Fibroblast of pulmonary artery (primary cell): Measurements from ENCODE around the gene NOP9.
A peak's percentile ranks its signal among the peaks of the same experiment; 100 is the strongest.

Experiments
- DNase-seq: peaks from one replicate; pipeline ENCODE4 v3.0.0-alpha.2; 2010; ENCODE audit warnings: low read depth
- H3K4me3 ChIP-seq: replicated peaks from 2 replicates; pipeline ENCODE4 v1.5.1; 2011; ENCODE audit warnings: low read depth, mild to moderate bottlenecking, control low read depth, low read length, moderate library complexity
- TF ChIP-seq, protein P1 (sequence below): IDR thresholded peaks from 2 replicates; pipeline ENCODE4 v1.5.1; 2011; ENCODE audit warnings: mild to moderate bottlenecking, control low read depth, low read length, inconsistent platforms; ENCODE audit errors: missing control alignments

The NOP9 gene

DNA sequence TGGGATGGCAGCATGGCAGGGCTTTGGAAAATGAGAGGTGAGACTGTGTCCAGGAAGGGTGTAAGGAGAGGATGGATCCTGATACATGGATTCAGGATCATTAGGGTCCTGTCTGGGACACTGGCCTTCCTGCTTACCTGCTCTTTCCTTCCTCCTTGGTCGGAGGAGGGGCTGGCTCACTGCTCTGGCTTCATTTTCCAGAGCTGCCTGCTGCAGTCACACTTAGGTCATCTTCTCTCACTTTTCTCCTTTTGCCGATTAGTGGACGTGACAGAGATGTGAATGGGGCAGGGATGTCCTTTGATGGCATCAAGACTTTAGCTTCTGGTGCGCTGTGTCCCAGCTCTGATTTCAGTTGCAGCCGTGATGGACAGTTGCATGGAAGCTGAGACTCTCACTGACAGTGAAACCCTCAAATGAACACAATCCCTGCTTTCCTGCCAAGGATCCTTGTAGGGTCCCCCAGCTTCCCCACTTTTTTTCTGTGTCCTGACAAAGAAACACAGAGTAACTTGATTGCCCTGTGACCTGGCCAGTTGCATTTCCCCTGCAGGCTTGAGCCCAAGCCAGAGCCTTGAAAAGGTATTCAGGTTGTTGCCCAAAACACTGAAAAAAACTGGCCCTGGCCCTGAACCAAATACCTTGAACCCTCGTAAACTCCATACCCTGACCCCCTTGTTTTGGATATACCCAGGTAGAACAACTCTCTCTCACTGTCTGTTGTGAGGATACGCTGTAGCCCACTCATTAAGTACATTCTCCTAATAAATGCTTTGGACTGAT, 8.9 kb downstream of the NOP9 start:
- TF ChIP-seq, protein P1, sequence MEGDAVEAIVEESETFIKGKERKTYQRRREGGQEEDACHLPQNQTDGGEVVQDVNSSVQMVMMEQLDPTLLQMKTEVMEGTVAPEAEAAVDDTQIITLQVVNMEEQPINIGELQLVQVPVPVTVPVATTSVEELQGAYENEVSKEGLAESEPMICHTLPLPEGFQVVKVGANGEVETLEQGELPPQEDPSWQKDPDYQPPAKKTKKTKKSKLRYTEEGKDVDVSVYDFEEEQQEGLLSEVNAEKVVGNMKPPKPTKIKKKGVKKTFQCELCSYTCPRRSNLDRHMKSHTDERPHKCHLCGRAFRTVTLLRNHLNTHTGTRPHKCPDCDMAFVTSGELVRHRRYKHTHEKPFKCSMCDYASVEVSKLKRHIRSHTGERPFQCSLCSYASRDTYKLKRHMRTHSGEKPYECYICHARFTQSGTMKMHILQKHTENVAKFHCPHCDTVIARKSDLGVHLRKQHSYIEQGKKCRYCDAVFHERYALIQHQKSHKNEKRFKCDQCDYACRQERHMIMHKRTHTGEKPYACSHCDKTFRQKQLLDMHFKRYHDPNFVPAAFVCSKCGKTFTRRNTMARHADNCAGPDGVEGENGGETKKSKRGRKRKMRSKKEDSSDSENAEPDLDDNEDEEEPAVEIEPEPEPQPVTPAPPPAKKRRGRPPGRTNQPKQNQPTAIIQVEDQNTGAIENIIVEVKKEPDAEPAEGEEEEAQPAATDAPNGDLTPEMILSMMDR = no peak
- no peak overlapping the region for H3K4me3 ChIP-seq
- no peak for DNase-seq

DNA sequence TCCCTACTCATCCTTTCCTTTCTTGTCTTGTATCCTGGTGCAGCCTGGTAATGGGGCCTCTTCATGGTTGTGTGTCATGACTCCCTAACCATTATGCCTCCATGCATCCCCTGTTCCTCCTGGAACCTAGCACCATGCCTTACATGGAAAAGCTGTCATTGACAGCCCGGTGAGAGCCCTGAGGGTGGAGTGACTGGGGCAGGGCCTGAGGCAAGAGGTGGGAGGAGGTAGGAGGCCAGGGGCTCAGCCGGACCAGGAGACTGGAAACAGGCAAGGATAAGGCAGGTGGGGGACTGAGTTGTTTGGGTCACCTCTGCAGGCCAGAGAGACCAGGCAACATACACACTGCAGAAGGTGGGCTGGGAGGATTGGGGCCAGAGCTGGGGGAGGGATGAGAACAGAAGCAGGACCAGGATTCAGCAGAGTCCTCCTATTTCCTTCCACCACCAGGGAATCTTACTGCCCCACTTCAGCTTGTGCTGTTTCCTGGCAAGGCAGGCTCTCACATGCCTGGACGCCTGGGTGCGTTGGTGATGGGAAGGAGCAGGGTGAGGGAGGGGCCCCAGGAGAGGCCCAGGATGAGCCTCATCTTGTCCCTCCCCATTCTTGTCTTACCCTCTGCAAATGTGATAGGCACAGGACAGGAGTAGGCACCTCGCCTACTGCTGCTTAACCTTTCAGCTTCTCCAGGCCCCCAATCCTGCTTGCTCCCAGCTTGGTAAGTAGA, 10.1 kb downstream of the NOP9 start, which contains the start of gene LTB4R2:
TSS of gene LTB4R2 (plus strand) at position 603 of the 727 bp plus-strand sequence. CDS start 525 bp downstream, outside the sequence.
- TF ChIP-seq, protein P1 = no peak
- no peak within 1 kb of the TSS for H3K4me3 ChIP-seq
- no peak for DNase-seq

DNA sequence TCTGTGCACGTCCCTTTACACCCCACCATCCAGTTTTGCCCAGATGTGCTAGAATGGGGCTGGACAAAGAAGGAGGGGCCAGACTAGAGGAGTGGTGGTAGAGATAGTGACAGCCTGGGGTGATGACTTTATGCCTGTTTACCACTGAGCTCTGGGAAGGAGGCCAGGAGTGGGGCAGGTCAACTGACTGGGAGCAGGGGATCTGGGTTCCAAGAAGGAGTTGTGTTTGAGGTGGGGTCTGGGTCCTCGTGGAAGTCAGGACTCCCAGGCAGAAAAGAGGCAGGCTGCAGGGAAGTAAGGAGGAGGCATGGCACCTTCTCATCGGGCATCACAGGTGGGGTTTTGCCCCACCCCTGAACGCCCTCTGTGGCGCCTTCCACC, 10.6 kb downstream of the NOP9 start:
- TF ChIP-seq, protein P1 = no peak
- no peak for DNase-seq
- H3K4me3 ChIP-seq = no peak overlapping the region

DNA sequence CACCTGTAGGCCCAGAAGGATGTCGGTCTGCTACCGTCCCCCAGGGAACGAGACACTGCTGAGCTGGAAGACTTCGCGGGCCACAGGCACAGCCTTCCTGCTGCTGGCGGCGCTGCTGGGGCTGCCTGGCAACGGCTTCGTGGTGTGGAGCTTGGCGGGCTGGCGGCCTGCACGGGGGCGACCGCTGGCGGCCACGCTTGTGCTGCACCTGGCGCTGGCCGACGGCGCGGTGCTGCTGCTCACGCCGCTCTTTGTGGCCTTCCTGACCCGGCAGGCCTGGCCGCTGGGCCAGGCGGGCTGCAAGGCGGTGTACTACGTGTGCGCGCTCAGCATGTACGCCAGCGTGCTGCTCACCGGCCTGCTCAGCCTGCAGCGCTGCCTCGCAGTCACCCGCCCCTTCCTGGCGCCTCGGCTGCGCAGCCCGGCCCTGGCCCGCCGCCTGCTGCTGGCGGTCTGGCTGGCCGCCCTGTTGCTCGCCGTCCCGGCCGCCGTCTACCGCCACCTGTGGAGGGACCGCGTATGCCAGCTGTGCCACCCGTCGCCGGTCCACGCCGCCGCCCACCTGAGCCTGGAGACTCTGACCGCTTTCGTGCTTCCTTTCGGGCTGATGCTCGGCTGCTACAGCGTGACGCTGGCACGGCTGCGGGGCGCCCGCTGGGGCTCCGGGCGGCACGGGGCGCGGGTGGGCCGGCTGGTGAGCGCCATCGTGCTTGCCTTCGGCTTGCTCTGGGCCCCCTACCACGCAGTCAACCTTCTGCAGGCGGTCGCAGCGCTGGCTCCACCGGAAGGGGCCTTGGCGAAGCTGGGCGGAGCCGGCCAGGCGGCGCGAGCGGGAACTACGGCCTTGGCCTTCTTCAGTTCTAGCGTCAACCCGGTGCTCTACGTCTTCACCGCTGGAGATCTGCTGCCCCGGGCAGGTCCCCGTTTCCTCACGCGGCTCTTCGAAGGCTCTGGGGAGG, 11.3 kb downstream of the NOP9 start, which contains the start of gene LTB4R:
TSS of gene LTB4R (plus strand) at position 857 of the 959 bp plus-strand sequence. CDS start 4,150 bp downstream, outside the sequence.
- H3K4me3 ChIP-seq = no peak within 1 kb of the TSS
- DNase-seq = peak; percentile 82
- TF ChIP-seq, protein P1 = no peak

DNA sequence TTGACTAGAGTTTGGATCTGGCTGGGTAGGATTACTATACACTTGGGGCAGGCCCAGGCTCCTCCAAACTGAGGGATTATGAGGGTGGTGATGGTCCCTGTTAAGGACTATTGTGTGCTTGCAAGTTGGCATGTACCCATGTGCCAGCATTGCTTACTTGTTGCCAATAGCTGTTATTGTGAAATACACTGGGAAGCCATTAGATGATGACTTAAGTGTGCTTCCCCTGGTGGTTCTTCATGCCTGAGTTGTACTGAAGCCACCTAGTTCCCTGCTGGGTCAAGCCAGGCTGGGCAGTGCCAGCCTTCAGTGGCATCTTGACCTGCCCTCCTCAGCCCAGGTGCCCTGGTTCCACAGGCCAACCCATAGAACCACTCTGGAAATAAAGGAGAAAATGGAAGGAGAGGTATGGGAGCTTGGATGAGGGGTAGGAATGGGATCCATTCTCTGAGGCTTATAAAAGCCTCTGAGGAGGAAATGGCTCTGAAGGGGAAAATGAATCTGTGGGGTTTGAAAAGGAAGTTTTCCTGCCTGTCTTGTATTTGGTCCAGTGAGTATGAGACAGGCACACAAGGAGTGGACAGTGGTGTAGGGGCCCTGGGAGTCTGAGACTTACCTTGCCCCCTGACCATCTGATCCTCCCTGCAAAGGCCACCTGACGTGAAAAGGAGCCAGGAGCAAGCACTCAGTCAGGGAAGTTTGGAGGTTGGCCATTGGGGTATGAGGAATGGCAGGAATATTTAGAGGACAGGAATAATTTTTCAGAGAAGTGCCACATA, 12.4 kb downstream of the NOP9 start:
- TF ChIP-seq, protein P1 = no peak
- H3K4me3 ChIP-seq = no peak overlapping the region
- DNase-seq = peak; percentile 47
